ENCODE measurements around the gene NKAIN2. TPM values are rescaled to one million over a fixed set of nuclear protein-coding genes. Genes with fewer than 3 reads are reported as not detected.
A peak's percentile ranks its signal among the peaks of the same experiment; 100 is the strongest.
"Not testable (repeated sequence)": the region's sequence is repeated elsewhere in the genome, so short reads cannot be mapped to it uniquely, and the experiment has no call there.

Gene NKAIN2
- total RNA-seq, 1 experiment from 2014 or later = 2.5 TPM

DNA sequence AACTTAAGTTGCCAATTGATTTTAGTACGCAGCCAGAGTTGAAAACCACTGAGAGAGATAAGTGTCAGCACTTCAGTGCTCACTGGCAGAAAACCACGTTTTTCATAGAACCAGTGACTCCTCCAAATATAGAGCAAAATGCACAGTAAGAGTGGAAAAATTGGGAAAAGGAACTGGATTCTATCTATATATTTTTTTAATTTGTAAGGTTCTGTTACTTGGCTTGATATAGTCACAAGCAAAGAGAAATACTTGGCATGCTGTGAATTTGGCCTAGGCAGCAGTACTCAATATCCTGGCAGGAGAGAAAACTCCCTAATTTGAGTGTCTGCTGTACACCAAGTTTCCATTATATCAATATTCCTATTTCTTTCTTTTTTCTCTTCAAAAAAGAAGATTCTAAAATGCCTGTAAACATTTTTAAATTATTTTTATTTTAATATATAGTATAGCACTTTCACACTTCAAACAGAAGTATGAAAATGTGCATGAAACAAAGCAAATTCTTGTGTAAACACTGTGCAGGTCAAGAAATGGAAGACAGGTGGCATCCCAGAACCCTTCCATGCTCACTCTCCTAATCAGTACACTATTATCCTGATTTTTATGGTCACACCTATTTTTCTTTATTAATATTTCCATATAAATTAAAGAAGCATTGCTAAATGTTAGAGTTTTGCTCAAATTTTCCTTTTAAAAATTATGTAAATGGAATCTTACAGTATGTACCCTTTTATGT is 596.8 kb downstream of the NKAIN2 start:
- no peak for DNase-seq (ENCODE audit: low read depth)
- in situ Hi-C loops (cut with HindIII; ENCODE audit: low pct_unique_long_range_greater_than_20kb, low sequenced_read_pairs) = no loop called here

GRCh38 chr6:124410425-124410824 is 606.8 kb downstream of the NKAIN2 start:
- DNase-seq (ENCODE audit: low read depth); in situ Hi-C loops (cut with HindIII; ENCODE audit: low pct_unique_long_range_greater_than_20kb, low sequenced_read_pairs): not testable (repeated sequence)

- DNase-seq (ENCODE audit: low read depth); in situ Hi-C loops (cut with HindIII; ENCODE audit: low pct_unique_long_range_greater_than_20kb, low sequenced_read_pairs): not testable (repeated sequence)
These were observed 609.0 kb downstream of the NKAIN2 start for GRCh38 chr6:124412657-124413056.

- in situ Hi-C loops (cut with HindIII; ENCODE audit: low pct_unique_long_range_greater_than_20kb, low sequenced_read_pairs) = no loop called here
These were observed 616.6 kb downstream of the NKAIN2 start for GRCh38 chr6:124420116-124420840.

DNA sequence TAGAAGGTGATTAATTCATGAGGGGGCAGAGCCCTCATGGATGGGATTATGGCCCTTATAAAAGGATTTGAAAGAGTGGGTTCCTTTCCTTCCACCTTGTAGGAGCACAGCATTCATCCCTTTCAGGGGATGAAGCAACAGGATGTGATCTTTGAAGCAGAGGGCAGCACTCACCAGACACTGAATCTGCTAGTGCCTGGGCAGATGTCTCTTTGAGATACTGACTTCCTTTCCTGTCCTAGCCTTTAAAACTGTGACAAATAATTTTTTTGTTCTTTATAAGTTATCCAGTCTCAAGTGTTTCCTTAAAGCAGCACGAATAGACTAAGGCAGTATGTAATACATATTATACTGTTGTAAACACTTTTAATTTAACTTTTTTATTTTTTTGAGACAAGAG is 620.0 kb downstream of the NKAIN2 start:
- no peak for DNase-seq (ENCODE audit: low read depth)
- in situ Hi-C loops (cut with HindIII; ENCODE audit: low pct_unique_long_range_greater_than_20kb, low sequenced_read_pairs) = no loop called here

More at GRCh38 chr6:124420116-124420840, 616.6 kb downstream of the NKAIN2 start:
- DNase-seq (ENCODE audit: low read depth) = no peak

DNA sequence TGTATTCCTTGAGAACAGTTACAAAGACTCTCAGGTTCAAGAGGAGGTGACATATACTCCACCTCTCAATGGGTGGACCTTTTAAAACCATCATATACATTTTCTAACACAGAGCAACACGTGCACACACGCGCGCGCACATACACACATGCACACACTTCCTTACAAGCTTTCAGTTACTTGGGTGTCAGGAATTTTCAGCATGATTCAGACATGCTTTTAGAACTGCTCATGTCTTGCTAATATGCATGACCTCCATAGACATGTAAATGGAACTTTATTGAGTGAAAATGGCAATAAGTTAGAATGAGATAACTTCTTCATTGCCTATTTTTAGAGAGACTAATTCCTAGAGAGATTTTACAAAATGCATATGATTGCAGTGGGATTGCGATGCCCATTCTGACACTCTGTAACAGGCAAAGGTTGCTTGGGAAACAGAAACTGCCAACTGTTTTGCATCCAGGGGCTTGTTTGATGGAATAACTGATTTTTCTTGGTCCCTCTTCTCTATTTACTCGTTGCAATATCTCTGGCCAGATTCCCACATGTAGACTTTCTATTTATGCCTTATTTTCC is 627.2 kb downstream of the NKAIN2 start:
- in situ Hi-C loops (cut with HindIII; ENCODE audit: low pct_unique_long_range_greater_than_20kb, low sequenced_read_pairs) = no loop called here
- no peak for DNase-seq (ENCODE audit: low read depth)

GRCh38 chr6:124432620-124433019 is 629.0 kb downstream of the NKAIN2 start:
- no peak for DNase-seq (ENCODE audit: low read depth)
- in situ Hi-C loops (cut with HindIII; ENCODE audit: low pct_unique_long_range_greater_than_20kb, low sequenced_read_pairs) = no loop called here

DNA sequence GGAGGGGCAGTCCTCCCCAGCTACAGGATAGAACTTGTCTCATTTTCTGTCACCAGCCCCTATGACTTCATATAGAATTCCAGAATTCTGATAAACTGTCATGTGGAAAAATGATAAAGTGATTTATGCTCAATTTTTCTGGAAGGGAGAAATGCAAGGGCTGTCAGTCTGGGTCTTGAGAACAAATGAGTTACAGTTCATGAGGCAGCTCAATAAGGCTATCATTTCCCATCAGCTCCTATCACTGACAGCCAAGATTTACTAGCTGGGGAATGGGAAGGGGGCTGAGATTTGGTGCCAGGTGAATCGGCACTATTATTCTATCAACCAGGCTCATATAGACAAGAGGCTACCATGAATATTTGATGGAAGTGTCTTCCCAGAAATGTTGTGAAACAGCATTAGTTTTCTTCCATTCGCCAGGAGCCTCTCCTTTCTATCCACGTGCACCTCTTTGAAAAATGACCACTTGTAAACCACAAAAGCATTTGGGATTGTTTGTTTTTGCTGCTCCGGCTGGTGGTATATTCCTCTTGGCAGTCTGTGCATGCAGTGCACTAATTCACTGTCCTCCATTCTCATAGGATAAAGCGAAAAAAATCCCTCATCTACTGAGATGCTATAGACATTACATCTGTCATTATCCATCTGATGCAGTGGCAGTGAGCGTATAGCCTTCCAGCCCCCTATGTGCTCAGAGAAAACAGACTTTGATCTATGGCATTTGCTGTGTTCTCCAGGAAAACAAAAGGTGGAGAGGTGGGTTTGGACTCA is 629.9 kb downstream of the NKAIN2 start:
- in situ Hi-C loops (cut with HindIII; ENCODE audit: low pct_unique_long_range_greater_than_20kb, low sequenced_read_pairs) = no loop called here
- DNase-seq (ENCODE audit: low read depth) = no peak

- in situ Hi-C loops (cut with HindIII; ENCODE audit: low pct_unique_long_range_greater_than_20kb, low sequenced_read_pairs) = no loop called here
- DNase-seq (ENCODE audit: low read depth) = no peak
These were observed 630.8 kb downstream of the NKAIN2 start for GRCh38 chr6:124434421-124434820.

- no peak for DNase-seq (ENCODE audit: low read depth)
- in situ Hi-C loops (cut with HindIII; ENCODE audit: low pct_unique_long_range_greater_than_20kb, low sequenced_read_pairs) = no loop called here
These were observed 633.1 kb downstream of the NKAIN2 start for GRCh38 chr6:124436803-124437202.

DNA sequence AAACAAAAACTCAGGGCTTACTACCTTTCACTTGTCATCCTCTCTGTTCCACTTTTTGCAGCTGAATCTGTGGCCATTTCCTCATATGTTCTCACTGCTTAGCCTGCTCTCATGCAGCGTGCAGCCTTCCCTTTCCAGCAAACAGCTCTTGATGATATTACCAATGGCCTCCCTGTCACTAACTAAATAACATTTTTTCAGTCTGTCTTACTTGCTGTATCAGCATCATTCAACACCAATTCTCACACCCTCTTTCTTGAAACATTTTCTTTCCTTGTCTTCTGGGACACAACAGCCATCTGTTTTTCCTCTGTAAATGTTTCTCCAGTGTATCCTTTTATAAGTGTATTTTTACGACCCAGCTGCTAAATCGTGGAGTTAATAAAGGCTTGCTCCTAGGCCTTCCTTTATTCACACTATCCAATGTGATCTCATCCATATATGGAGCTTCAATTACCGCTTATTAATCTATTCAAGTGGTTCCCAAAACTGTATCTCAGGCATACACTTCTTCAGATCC is 634.9 kb downstream of the NKAIN2 start:
- DNase-seq (ENCODE audit: low read depth) = no peak
- in situ Hi-C loops (cut with HindIII; ENCODE audit: low pct_unique_long_range_greater_than_20kb, low sequenced_read_pairs) = no loop called here

- in situ Hi-C loops (cut with HindIII; ENCODE audit: low pct_unique_long_range_greater_than_20kb, low sequenced_read_pairs) = no loop called here
- DNase-seq (ENCODE audit: low read depth) = peak; percentile 6
These were observed 637.8 kb downstream of the NKAIN2 start for GRCh38 chr6:124441450-124441849.

GRCh38 chr6:124443541-124443940 is 639.9 kb downstream of the NKAIN2 start:
- no peak for DNase-seq (ENCODE audit: low read depth)
- in situ Hi-C loops (cut with HindIII; ENCODE audit: low pct_unique_long_range_greater_than_20kb, low sequenced_read_pairs) = no loop called here

- no peak for DNase-seq (ENCODE audit: low read depth)
- in situ Hi-C loops (cut with HindIII; ENCODE audit: low pct_unique_long_range_greater_than_20kb, low sequenced_read_pairs) = no loop called here
These were observed 641.9 kb downstream of the NKAIN2 start for GRCh38 chr6:124445581-124445980.

DNA sequence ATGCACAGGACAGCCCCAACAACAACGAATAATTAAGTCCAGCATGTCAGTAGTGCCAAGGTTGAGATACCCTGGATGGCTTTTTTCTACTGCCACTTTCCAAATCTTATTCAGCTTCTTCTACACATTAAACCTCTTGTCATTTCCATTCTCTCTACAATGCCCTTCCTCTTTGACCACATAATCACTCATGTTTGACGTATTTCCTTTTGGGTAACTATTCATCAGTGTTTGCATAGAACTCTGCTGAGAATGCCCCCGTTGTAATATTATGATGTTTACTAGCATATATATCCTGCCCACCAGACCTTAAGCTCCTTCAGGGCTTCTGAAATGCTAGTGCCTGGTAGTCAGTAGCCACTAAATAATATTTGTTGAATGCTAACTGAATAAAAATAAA is 643.3 kb downstream of the NKAIN2 start:
- no peak for DNase-seq (ENCODE audit: low read depth)
- in situ Hi-C loops (cut with HindIII; ENCODE audit: low pct_unique_long_range_greater_than_20kb, low sequenced_read_pairs) = no loop called here

DNA sequence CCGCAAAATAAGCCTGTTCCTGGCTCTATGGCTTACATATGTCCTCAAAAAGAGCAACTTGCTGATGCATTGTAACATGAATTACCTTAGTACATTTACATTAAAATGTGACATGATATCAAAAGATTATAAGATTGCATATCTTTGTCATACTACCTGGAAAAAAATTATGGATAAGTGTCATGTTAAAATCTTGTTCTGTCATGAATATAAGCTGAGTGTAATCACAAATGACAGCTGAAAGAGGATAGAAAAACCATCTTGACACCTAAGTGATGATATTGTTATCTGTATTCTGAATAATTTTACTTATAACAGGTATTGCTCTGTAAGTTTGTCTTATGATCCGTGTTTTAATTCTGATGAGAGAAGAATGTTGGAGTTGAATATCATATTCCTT is 655.6 kb downstream of the NKAIN2 start:
- in situ Hi-C loops (cut with HindIII; ENCODE audit: low pct_unique_long_range_greater_than_20kb, low sequenced_read_pairs) = no loop called here
- DNase-seq (ENCODE audit: low read depth) = no peak

- no peak for DNase-seq (ENCODE audit: low read depth)
- in situ Hi-C loops (cut with HindIII; ENCODE audit: low pct_unique_long_range_greater_than_20kb, low sequenced_read_pairs) = no loop called here
These were observed 659.1 kb downstream of the NKAIN2 start for GRCh38 chr6:124462750-124463149.

GRCh38 chr6:124463271-124463670 is 659.6 kb downstream of the NKAIN2 start:
- in situ Hi-C loops (cut with HindIII; ENCODE audit: low pct_unique_long_range_greater_than_20kb, low sequenced_read_pairs) = no loop called here
- DNase-seq (ENCODE audit: low read depth) = no peak
